ENCODE results near the gene RUFY4.
"Not testable (repeated sequence)": the region's sequence is repeated elsewhere in the genome, so short reads cannot be mapped to it uniquely, and the experiment has no call there.

Gene RUFY4

DNA sequence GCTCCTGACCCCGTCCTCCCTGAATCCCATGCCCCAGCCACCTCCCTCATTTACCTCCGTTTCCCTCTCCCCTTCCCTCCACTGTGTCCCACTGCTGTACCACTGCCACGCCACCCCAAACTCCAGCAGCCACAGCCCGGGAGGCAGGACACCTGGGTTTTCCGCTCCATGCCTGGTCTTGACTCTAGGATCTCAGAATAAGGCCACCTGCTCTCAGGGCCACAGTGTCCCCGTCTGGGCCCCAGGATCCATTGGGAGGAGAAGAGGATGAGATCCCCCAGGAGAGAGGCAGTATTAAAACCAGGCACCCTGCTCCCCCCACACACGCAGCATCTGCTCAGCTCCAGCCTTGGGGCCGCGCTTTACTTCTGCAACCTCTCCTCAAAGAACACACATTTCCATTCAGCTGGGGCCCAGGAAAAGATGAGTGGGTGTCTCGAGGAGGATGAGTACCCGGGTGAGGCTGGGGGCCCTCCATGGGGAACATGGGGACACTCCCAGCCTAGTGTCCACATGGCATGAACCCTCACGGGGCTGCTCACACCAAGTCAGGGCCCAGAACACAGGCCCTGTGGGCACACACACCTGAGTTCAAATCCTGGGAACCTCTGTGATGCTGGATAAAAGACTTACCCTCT is 33.5 kb upstream of the RUFY4 start:
- ATAC-seq (replicated peaks): no peak
- Mint-ChIP-seq H3K9me3 (no peaks in the 10 kb centered on the region), H3K27ac (no peak overlapping the region), H3K27me3 (peaks cover 24 to 26% of the 10 kb centered on the region in 2 donors), H3K4me3 (peak overlapping the region; percentile 63 to 64), H3K4me1 (ENCODE audit: low read depth in 2 of 2) (peaks cover 5 to 7% of the 10 kb centered on the region in 2 donors), H3K36me3 (ENCODE audit: insufficient read depth) (no peaks in the 10 kb centered on the region)
- DNase-seq: no peak

DNA sequence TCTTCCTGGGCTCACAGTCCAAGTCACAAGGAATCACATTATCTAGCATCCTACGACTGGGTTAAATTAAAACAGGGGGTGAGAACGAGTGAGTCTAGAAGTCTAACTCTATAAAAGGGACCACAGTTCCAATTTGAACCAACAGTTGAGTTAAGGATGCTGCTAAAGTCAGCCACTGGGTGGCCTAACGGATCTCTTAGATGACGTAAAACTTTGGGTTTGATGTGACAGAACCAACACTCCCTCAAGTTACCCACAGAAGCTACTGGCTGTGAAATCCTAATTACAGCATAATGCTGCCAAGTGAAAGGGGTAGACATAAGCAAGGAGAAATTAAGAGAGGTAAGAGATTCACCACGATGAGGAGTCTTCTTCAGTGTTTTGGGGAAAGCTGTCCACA is 32.7 kb upstream of the RUFY4 start:
- peaks cover 32 to 34% of the 10 kb centered on the region in 2 donors for H3K27me3 Mint-ChIP-seq
- H3K9me3 Mint-ChIP-seq: no peaks in the 10 kb centered on the region
- DNase-seq (no peak), ATAC-seq (replicated peaks) (no peak)
- H3K4me1 Mint-ChIP-seq (ENCODE audit: low read depth in 2 of 2): peaks cover 5 to 7% of the 10 kb centered on the region in 2 donors
- no peak overlapping the region for H3K4me3 Mint-ChIP-seq
- no peaks in the 10 kb centered on the region for H3K36me3 Mint-ChIP-seq (ENCODE audit: insufficient read depth)
- no peak overlapping the region for H3K27ac Mint-ChIP-seq

DNA sequence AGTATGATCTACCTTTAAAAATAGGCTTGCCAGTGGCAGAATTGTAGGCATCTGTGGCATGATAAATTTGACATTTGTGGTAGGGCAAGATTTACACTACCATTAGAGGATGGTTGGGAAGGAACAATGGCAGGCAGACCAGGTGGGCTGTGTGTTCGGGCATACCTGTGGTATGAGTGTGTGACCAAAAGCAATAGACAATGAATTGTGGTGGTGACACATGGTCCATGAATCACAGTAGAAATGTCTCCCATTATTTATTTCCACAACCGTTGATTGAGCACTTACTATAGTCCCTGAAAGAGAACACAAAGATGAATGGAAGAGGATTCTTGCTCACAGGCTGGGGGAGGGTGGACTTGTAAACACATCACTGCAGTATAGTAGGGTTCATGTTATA is 29.9 kb upstream of the RUFY4 start:
- Mint-ChIP-seq H3K36me3 (ENCODE audit: insufficient read depth) (no peaks in the 10 kb centered on the region), H3K27ac (no peak overlapping the region), H3K4me1 (ENCODE audit: low read depth in 2 of 2) (peaks cover 3 to 7% of the 10 kb centered on the region in 2 donors), H3K27me3 (peaks cover 44 to 50% of the 10 kb centered on the region in 2 donors), H3K9me3 (no peaks in the 10 kb centered on the region), H3K4me3 (no peak overlapping the region)
- DNase-seq: no peak
- no peak for ATAC-seq (replicated peaks)

DNA sequence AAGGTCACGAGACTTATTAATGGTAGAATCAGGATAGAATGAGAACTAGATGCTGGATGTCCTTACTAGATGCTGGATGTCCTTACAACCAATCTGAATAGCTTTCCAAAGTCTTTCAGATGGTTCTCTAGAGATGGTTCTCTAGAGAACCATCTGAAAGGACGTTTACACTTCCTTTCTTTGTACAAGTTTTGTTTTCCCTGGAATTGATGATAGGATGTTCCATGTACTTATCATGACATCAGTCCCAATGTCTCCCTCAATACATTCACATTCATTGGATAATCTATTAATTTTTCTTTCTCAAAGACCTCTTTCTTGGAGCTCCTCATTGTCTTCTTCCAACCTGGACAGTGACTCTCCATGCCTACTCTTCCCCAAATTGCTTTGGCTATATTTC is 28.2 kb upstream of the RUFY4 start:
- H3K9me3 Mint-ChIP-seq: no peaks in the 10 kb centered on the region
- ATAC-seq (replicated peaks) (no peak), DNase-seq (no peak)
- H3K4me3 Mint-ChIP-seq: no peak overlapping the region
- no peaks in the 10 kb centered on the region for H3K36me3 Mint-ChIP-seq (ENCODE audit: insufficient read depth)
- H3K27ac Mint-ChIP-seq: no peak overlapping the region
- H3K27me3 Mint-ChIP-seq: peaks cover 50% of the 10 kb centered on the region in 2 donors
- peaks cover 0 to 7% of the 10 kb centered on the region in 2 donors for H3K4me1 Mint-ChIP-seq (ENCODE audit: low read depth in 2 of 2)

DNA sequence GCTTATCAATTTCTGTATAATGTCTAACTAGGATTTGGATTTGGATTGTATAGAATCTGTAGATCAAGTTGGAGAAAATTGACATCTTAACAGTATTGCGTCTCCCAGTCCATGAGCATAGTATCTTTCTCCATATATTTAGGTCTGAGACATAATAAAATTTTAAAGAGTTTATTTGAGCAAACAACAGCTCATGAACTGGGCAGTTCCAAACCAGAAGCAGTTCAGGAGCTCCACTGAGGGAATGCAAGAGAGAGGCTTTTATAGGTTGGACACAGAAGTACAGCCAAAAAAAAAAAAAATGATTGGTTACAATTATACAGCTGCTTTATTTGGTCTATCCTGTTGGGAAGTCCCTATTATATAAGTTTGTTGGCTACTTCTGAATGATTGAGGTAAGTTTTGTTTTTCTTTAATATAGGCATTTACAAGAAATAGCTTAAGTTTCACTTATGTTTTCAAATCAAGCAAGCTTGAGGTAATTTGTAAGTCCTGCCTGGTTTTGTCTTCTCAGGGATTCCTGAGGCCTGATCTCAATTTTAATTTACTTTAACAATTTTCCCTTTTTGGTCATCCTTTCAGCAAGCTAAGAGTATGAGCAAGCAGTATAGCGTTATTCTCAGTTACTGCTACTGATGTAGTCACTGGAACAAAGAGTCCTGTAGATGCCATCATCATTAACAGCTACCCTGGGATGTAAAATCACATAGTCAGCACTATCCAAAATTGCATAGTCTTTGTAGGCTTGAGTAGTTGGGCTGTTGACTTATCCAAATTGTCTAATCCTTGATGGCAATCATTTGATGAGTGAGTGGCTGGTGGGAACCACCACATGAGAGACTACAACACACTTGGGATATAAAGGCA is 27.5 kb upstream of the RUFY4 start:
- no peaks in the 10 kb centered on the region for H3K9me3 Mint-ChIP-seq
- H3K27ac Mint-ChIP-seq: no peak overlapping the region
- peaks cover 0 to 10% of the 10 kb centered on the region in 2 donors for H3K4me1 Mint-ChIP-seq (ENCODE audit: low read depth in 2 of 2)
- H3K27me3 Mint-ChIP-seq: peaks cover 50 to 57% of the 10 kb centered on the region in 2 donors
- no peak overlapping the region for H3K4me3 Mint-ChIP-seq
- H3K36me3 Mint-ChIP-seq (ENCODE audit: insufficient read depth): no peaks in the 10 kb centered on the region
- DNase-seq (no peak), ATAC-seq (replicated peaks) (no peak)

DNA sequence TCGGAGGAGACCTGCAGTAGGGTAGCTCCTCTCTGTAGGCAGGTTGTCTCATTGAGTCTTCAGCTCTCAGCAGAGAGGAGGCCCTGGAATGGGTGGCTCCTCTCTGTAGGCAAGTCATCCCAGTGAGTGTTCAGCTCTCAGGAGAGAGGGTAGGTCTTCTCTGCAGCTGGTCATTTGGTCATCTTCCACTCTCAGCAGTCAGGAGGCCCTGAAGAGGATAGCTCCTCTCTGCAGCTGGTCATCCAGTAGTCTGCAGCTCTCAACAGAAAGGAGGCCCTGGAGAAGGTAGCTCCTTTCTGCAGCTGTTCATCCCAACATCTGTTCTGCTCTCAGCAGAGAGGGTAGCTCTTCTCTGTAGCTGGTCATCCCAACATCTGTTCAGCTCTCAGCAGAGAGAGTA is 26.0 kb upstream of the RUFY4 start:
- H3K9me3 Mint-ChIP-seq: no peaks in the 10 kb centered on the region
- ATAC-seq (replicated peaks) (no peak), DNase-seq (no peak)
- no peak overlapping the region for H3K4me3 Mint-ChIP-seq
- H3K4me1 Mint-ChIP-seq (ENCODE audit: low read depth in 2 of 2): peaks cover 0 to 10% of the 10 kb centered on the region in 2 donors
- H3K36me3 Mint-ChIP-seq (ENCODE audit: insufficient read depth): no peaks in the 10 kb centered on the region
- H3K27me3 Mint-ChIP-seq: peaks cover 53 to 55% of the 10 kb centered on the region in 2 donors
- H3K27ac Mint-ChIP-seq: no peak overlapping the region

DNA sequence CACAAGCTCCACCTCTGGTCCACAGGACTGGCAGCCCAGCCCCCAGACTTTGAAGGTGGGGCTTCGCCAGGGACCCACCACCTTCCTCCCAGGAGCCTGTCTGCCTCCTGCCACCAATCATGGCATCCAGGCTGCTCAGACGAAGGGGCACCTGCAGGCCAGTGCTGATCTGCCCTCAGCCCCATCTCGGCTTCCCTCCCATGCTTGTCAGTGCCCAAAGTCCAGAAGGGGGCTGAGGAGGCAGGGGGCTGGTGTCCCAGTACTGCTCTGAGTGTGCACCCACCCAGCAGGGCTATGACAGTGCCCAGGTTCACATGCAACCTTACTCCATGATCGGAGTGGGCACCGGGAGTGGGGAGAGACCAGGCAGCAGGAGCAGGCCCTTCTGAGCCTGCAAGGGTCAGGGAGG is 25.3 kb upstream of the RUFY4 start:
- no peak for DNase-seq
- no peaks in the 10 kb centered on the region for H3K36me3 Mint-ChIP-seq (ENCODE audit: insufficient read depth)

DNA sequence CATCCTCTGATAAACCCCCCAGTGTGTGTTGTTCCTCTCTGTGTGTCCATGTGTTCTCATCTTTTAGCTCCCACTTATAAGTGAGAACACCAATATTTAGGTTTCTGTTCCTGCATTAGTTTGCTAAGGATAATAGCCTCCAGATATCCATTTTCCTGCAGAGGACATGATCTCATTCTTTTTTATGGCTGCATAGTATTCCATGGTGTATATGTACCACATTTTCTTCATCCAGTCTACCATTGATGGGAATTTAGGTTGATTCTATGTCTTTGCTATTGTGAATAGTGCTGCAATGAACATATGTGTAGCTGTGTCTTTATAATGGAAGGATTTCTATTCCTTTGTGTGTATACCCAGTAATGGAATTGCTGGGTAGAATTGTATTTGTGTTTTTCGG is 24.5 kb upstream of the RUFY4 start:
- not testable (repeated sequence) for H3K4me1 Mint-ChIP-seq (ENCODE audit: low read depth in 2 of 2); ATAC-seq (replicated peaks); H3K9me3 Mint-ChIP-seq; H3K4me3 Mint-ChIP-seq; DNase-seq; H3K36me3 Mint-ChIP-seq (ENCODE audit: insufficient read depth); H3K27ac Mint-ChIP-seq
- peaks cover 55 to 56% of the 10 kb centered on the region in 2 donors for H3K27me3 Mint-ChIP-seq

More for the DNA sequence above, 25.3 kb upstream of the RUFY4 start:
- Mint-ChIP-seq H3K27ac (no peak overlapping the region), H3K9me3 (no peaks in the 10 kb centered on the region), H3K4me1 (ENCODE audit: low read depth in 2 of 2) (peaks cover 0 to 9% of the 10 kb centered on the region in 2 donors), H3K4me3 (no peak overlapping the region), H3K27me3 (peaks cover 54 to 56% of the 10 kb centered on the region in 2 donors)
- ATAC-seq (replicated peaks): no peak

DNA sequence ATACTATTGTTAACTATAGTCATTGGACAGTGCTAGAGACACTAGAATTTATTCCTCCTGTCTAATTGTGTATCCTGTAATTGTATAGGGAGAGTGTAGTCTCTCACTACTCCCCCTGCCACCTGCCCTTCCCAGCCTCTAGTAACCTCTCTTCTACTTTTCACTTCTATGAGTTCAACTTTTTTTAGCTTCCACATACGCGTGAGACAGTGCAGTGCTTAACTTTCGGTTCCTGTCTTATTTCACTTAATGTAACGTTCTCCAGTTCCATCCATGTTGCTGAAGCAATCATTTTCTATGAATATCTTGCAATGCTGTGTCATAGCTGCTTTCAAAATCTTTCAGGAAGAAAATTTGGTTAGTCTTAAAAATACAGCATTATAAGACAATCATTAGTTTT is 22.8 kb upstream of the RUFY4 start:
- DNase-seq (no peak), ATAC-seq (replicated peaks) (no peak)
- H3K27me3 Mint-ChIP-seq: peaks cover 48 to 50% of the 10 kb centered on the region in 2 donors
- H3K36me3 Mint-ChIP-seq (ENCODE audit: insufficient read depth): no peaks in the 10 kb centered on the region
- H3K4me3 Mint-ChIP-seq: no peak overlapping the region
- peaks cover 2 to 10% of the 10 kb centered on the region in 2 donors for H3K9me3 Mint-ChIP-seq
- peaks cover 0 to 3% of the 10 kb centered on the region in 2 donors for H3K4me1 Mint-ChIP-seq (ENCODE audit: low read depth in 2 of 2)
- no peak overlapping the region for H3K27ac Mint-ChIP-seq

DNA sequence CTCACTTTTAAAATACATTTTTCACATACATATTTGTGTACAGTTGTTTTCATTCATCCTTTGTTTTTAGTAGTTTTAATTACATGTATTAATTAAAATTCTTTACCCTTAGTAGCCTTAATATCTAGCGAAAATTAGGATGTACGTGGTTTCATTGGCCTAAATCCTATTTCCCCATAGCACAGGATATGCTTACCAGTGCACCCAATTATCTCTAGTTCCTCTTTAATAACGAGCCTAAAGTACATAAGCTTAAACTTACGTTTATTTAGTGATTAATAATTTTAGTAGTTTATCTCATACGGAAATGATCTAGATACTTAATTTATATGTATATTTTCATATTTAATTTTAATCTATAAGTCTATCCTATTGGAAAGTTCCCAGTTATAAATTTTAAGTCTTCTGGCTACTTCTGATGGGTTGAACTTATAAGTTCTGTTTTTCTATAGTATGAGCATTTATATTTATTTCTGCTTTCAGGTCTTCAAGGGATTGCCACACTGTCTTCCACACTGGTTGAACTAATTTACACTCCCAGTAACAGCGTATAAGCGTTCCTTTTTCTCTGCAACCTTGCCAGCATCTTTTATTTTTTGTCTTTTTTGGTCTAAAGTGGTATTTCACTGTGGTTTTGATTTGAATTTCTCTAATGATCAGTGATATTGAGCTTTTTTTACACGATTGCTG is 21.4 kb upstream of the RUFY4 start:
- Mint-ChIP-seq H3K27me3 (peaks cover 45 to 51% of the 10 kb centered on the region in 2 donors), H3K4me1 (ENCODE audit: low read depth in 2 of 2) (peaks cover 0 to 3% of the 10 kb centered on the region in 2 donors), H3K36me3 (ENCODE audit: insufficient read depth) (no peaks in the 10 kb centered on the region), H3K9me3 (peaks cover 2 to 10% of the 10 kb centered on the region in 2 donors), H3K4me3 (no peak overlapping the region), H3K27ac (no peak overlapping the region)
- DNase-seq (no peak), ATAC-seq (replicated peaks) (no peak)

DNA sequence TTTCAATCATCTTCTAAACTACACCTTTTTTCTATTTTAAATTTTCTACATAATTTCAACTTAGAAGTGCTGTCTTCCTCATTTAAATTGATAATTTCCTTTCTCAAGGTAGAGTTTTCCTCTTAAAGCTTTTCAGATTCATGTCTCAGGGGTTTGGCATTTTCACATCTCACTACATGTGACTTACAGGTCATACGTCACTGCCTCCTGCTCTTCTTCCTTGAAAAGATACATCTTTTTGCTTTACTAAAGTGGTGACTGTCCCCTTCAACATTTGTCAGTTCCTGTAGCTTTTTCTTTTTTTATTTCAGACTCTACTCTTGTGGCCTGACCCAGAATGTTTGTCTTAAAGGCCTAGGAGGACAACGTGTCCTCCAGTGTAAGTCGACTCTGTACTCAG is 17.1 kb upstream of the RUFY4 start:
- Mint-ChIP-seq H3K4me3 (no peak overlapping the region), H3K9me3 (peaks cover 2 to 10% of the 10 kb centered on the region in 2 donors), H3K27me3 (peaks cover 51 to 59% of the 10 kb centered on the region in 2 donors), H3K27ac (no peak overlapping the region), H3K4me1 (ENCODE audit: low read depth in 2 of 2) (no peaks in the 10 kb centered on the region), H3K36me3 (ENCODE audit: insufficient read depth) (no peaks in the 10 kb centered on the region)
- DNase-seq: no peak
- ATAC-seq (replicated peaks): no peak

DNA sequence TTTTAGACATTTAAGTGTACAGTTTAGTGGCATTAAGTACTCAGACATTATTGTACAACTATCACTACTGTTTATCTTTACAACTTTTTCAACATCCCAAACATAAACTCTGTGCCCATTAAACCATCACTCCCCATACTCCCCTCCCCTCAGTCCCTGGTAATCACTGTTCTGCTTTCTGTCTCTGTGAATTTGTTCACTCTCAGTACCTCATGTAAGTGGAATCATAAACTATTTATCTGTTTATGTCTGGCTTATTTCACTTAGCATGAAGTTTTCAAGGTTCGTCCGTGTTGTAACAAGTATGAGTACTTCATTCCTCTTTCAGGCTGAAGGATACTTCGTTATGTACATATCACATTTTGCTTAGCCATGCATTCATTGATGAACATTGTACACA is 9.8 kb upstream of the RUFY4 start:
- H3K27ac Mint-ChIP-seq: no peak overlapping the region
- peaks cover 59 to 80% of the 10 kb centered on the region in 2 donors for H3K27me3 Mint-ChIP-seq
- H3K4me3 Mint-ChIP-seq: no peak overlapping the region
- no peak for ATAC-seq (replicated peaks)
- no peaks in the 10 kb centered on the region for H3K9me3 Mint-ChIP-seq
- DNase-seq: no peak
- H3K4me1 Mint-ChIP-seq (ENCODE audit: low read depth in 2 of 2): no peaks in the 10 kb centered on the region
- H3K36me3 Mint-ChIP-seq (ENCODE audit: insufficient read depth): no peaks in the 10 kb centered on the region

DNA sequence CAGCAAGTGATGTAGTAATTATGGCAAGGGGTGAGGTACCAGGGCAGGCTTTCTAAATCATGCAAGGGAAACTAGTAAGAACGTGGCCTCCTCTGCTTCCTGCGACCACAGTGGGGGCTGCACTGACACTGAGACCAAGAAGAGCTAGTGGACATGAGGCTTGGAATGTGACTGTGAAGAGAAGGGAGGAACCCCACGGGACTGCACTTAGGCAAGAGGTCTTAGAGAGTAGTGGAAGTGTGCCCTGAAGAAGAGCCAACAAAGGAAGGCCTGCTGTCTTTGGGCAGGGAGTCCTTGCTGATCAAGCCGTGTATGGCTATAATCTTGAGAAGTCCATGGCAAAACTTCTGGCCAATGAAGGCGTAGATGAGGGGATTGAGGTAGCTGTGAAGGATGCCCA is 8.9 kb upstream of the RUFY4 start:
- no peaks in the 10 kb centered on the region for H3K9me3 Mint-ChIP-seq
- DNase-seq (no peak), ATAC-seq (replicated peaks) (no peak)
- H3K27me3 Mint-ChIP-seq: peaks cover 63 to 87% of the 10 kb centered on the region in 2 donors
- no peaks in the 10 kb centered on the region for H3K4me1 Mint-ChIP-seq (ENCODE audit: low read depth in 2 of 2)
- no peak overlapping the region for H3K27ac Mint-ChIP-seq
- H3K4me3 Mint-ChIP-seq: no peak overlapping the region
- H3K36me3 Mint-ChIP-seq (ENCODE audit: insufficient read depth): no peaks in the 10 kb centered on the region

Measured in effector memory CD8-positive, alpha-beta T cell (primary cell).